HEK293 (cell line): Measurements from ENCODE around the gene S100PBP.

Experiments
- ATF2 ChIP-seq: fragments of 450-650 bp; formaldehyde crosslinking; IDR thresholded peaks from 2 replicates; pipeline ENCODE4 v1.5.1; 2016; ENCODE audit warnings: missing biosample characterization, missing genetic modification characterization, low read depth
- BCL11A ChIP-seq: fragments of 450-650 bp; formaldehyde crosslinking; IDR thresholded peaks from 2 replicates; pipeline ENCODE4 v1.5.1; 2016; ENCODE audit warnings: low read depth, missing biosample characterization, missing genetic modification characterization
- BCL11B ChIP-seq: fragments of 450-650 bp; formaldehyde crosslinking; IDR thresholded peaks from 2 replicates; pipeline ENCODE4 v1.5.1; 2016; ENCODE audit warnings: low read depth, missing biosample characterization, missing genetic modification characterization
- CTCF ChIP-seq: fragments of 450-650 bp; formaldehyde crosslinking; IDR thresholded peaks from 2 replicates; pipeline ENCODE4 v1.5.1; 2016; ENCODE audit warnings: missing biosample characterization, missing genetic modification characterization
- GLIS1 ChIP-seq: fragments of 450-650 bp; formaldehyde crosslinking; IDR thresholded peaks from 2 replicates; pipeline ENCODE4 v1.5.1; 2016; ENCODE audit warnings: missing biosample characterization, missing genetic modification characterization
- INSM2 ChIP-seq: fragments of 450-650 bp; formaldehyde crosslinking; IDR thresholded peaks from 2 replicates; pipeline ENCODE4 v1.5.1; 2016; ENCODE audit warnings: missing biosample characterization, missing genetic modification characterization
- KLF10 ChIP-seq: fragments of 450-650 bp; IDR thresholded peaks from 2 replicates; pipeline ENCODE4 v1.5.1; 2018; ENCODE audit warnings: missing biosample characterization, mild to moderate bottlenecking, missing genetic modification characterization
- KLF8 ChIP-seq: fragments of 450-650 bp; formaldehyde crosslinking; IDR thresholded peaks from 2 replicates; pipeline ENCODE4 v1.5.1; 2016; ENCODE audit warnings: missing biosample characterization, missing genetic modification characterization
- ZBTB48 ChIP-seq: fragments of 450-650 bp; formaldehyde crosslinking; IDR thresholded peaks from 2 replicates; pipeline ENCODE4 v1.5.1; 2016; ENCODE audit warnings: missing biosample characterization, missing genetic modification characterization
- ZFHX2 ChIP-seq: fragments of 450-650 bp; formaldehyde crosslinking; conservative IDR thresholded peaks from 2 replicates; pipeline ENCODE4 v1.5.1; 2016; ENCODE audit warnings: missing biosample characterization, missing genetic modification characterization
- ZNF121 ChIP-seq: fragments of 450-650 bp; formaldehyde crosslinking; IDR thresholded peaks from 2 replicates; pipeline ENCODE4 v1.5.1; 2016; ENCODE audit warnings: missing biosample characterization, missing genetic modification characterization
- ZNF133 ChIP-seq: fragments of 450-650 bp; formaldehyde crosslinking; IDR thresholded peaks from 2 replicates; pipeline ENCODE4 v1.5.1; 2016; ENCODE audit warnings: missing biosample characterization, missing genetic modification characterization
- ZNF138 ChIP-seq: fragments of 450-650 bp; formaldehyde crosslinking; IDR thresholded peaks from 2 replicates; pipeline ENCODE4 v1.5.1; 2016; ENCODE audit warnings: missing biosample characterization, missing genetic modification characterization, borderline replicate concordance
- ZNF2 ChIP-seq: fragments of 450-650 bp; formaldehyde crosslinking; IDR thresholded peaks from 2 replicates; pipeline ENCODE4 v1.5.1; 2016; ENCODE audit warnings: missing biosample characterization, missing genetic modification characterization
- ZNF221 ChIP-seq: fragments of 450-650 bp; formaldehyde crosslinking; IDR thresholded peaks from 2 replicates; pipeline ENCODE4 v1.5.1; 2017; ENCODE audit warnings: missing biosample characterization, missing genetic modification characterization, borderline replicate concordance
- ZNF23 ChIP-seq: fragments of 450-650 bp; formaldehyde crosslinking; IDR thresholded peaks from 2 replicates; pipeline ENCODE4 v1.5.1; 2016; ENCODE audit warnings: missing biosample characterization, missing genetic modification characterization, borderline replicate concordance
- ZNF239 ChIP-seq: fragments of 450-650 bp; formaldehyde crosslinking; IDR thresholded peaks from 2 replicates; pipeline ENCODE4 v1.5.1; 2016; ENCODE audit warnings: missing biosample characterization, missing genetic modification characterization
- ZNF292 ChIP-seq: fragments of 450-650 bp; formaldehyde crosslinking; IDR thresholded peaks from 2 replicates; pipeline ENCODE4 v1.5.1; 2016; ENCODE audit warnings: low read depth, missing biosample characterization, missing genetic modification characterization, borderline replicate concordance
- ZNF366 ChIP-seq: fragments of 450-650 bp; formaldehyde crosslinking; conservative IDR thresholded peaks from 2 replicates; pipeline ENCODE4 v1.5.1; 2016; ENCODE audit warnings: missing biosample characterization, missing genetic modification characterization
- ZNF529 ChIP-seq: fragments of 450-650 bp; formaldehyde crosslinking; IDR thresholded peaks from 2 replicates; pipeline ENCODE4 v1.5.1; 2017; ENCODE audit warnings: missing genetic modification characterization, missing biosample characterization; ENCODE audit not compliant: insufficient replicate concordance
- ZNF530 ChIP-seq: fragments of 450-650 bp; formaldehyde crosslinking; IDR thresholded peaks from 2 replicates; pipeline ENCODE4 v1.5.1; 2016; ENCODE audit warnings: low read depth, missing biosample characterization, missing genetic modification characterization
- ZNF664 ChIP-seq: fragments of 450-650 bp; formaldehyde crosslinking; IDR thresholded peaks from 2 replicates; pipeline ENCODE4 v1.5.1; 2016; ENCODE audit warnings: missing biosample characterization, missing genetic modification characterization
- ZNF768 ChIP-seq: fragments of 450-650 bp; formaldehyde crosslinking; IDR thresholded peaks from 2 replicates; pipeline ENCODE4 v1.5.1; 2018; ENCODE audit warnings: missing biosample characterization, mild to moderate bottlenecking, missing genetic modification characterization
- ZNF837 ChIP-seq: fragments of 450-650 bp; formaldehyde crosslinking; IDR thresholded peaks from 2 replicates; pipeline ENCODE4 v1.5.1; 2016; ENCODE audit warnings: missing biosample characterization, missing genetic modification characterization
- TF ChIP-seq, protein P1 (sequence below): fragments of 450-650 bp; formaldehyde crosslinking; IDR thresholded peaks from 2 replicates; pipeline ENCODE4 v1.5.1; 2016; ENCODE audit warnings: missing biosample characterization, missing genetic modification characterization
- TF ChIP-seq, protein P2 (sequence below): fragments of 450-650 bp; formaldehyde crosslinking; IDR thresholded peaks from 2 replicates; pipeline ENCODE4 v1.5.1; 2017; ENCODE audit warnings: missing biosample characterization, missing genetic modification characterization
- TF ChIP-seq, protein P3 (sequence below): fragments of 450-650 bp; formaldehyde crosslinking; IDR thresholded peaks from 2 replicates; pipeline ENCODE4 v1.5.1; 2016; ENCODE audit warnings: missing biosample characterization, missing genetic modification characterization
- TF ChIP-seq, protein P4 (sequence below): fragments of 450-650 bp; formaldehyde crosslinking; IDR thresholded peaks from 2 replicates; pipeline ENCODE4 v1.5.1; 2016; ENCODE audit warnings: missing biosample characterization, missing genetic modification characterization

Gene S100PBP

DNA sequence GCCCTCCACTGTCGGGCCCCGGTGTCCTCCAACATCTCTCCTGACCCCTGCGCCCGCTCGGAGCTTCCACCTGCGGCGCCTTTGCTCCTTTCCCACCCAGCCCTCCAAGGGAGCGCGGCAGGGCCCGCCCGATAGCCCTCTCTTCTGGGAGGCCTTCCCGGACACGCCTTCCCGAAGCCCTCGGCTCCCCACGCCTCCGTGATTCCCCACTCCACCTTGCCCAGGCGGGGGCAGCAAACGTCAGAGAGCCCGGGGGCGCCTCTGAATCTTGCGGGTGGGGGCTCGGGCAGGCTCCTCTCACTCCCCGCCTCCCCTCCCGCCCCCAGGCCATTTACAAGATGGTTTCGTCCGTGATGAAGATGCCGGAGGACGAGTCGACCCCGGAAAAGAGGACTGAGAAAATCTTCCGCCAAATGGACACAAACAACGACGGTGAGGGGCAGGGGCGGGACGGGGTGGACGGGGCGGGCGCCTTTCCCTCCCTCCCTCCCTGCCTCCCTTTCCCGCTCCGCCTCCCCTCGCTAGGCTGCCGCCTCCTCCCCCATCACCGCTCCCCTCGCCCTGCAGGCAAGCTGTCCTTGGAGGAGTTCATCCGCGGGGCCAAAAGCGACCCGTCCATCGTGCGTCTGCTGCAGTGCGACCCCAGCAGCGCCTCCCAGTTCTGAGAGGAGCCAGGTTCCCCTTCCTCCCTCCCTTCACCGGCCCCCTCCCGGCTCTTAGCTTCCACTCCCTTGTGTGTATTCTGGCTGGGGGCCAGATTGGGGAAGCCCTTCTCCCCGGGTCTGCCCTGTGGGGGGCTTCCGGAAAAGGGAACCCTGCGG is 76.0 kb downstream of the S100PBP start (continued):
- TF ChIP-seq ATF2 (tag by site-specific recombination) = no peak
- TF ChIP-seq, protein P1, sequence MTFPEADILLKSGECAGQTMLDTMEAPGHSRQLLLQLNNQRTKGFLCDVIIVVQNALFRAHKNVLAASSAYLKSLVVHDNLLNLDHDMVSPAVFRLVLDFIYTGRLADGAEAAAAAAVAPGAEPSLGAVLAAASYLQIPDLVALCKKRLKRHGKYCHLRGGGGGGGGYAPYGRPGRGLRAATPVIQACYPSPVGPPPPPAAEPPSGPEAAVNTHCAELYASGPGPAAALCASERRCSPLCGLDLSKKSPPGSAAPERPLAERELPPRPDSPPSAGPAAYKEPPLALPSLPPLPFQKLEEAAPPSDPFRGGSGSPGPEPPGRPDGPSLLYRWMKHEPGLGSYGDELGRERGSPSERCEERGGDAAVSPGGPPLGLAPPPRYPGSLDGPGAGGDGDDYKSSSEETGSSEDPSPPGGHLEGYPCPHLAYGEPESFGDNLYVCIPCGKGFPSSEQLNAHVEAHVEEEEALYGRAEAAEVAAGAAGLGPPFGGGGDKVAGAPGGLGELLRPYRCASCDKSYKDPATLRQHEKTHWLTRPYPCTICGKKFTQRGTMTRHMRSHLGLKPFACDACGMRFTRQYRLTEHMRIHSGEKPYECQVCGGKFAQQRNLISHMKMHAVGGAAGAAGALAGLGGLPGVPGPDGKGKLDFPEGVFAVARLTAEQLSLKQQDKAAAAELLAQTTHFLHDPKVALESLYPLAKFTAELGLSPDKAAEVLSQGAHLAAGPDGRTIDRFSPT = no peak
- TF ChIP-seq KLF8 (tag by site-specific recombination) = no peak
- no peak for TF ChIP-seq INSM2 (tag by site-specific recombination)
- TF ChIP-seq ZNF239 = no peak
- TF ChIP-seq, protein P2, sequence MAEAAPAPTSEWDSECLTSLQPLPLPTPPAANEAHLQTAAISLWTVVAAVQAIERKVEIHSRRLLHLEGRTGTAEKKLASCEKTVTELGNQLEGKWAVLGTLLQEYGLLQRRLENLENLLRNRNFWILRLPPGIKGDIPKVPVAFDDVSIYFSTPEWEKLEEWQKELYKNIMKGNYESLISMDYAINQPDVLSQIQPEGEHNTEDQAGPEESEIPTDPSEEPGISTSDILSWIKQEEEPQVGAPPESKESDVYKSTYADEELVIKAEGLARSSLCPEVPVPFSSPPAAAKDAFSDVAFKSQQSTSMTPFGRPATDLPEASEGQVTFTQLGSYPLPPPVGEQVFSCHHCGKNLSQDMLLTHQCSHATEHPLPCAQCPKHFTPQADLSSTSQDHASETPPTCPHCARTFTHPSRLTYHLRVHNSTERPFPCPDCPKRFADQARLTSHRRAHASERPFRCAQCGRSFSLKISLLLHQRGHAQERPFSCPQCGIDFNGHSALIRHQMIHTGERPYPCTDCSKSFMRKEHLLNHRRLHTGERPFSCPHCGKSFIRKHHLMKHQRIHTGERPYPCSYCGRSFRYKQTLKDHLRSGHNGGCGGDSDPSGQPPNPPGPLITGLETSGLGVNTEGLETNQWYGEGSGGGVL = peak; percentile 85
- no peak for TF ChIP-seq ZNF23
- no peak for TF ChIP-seq ZNF664
- no peak for TF ChIP-seq ZNF2 (tag by site-specific recombination)
- TF ChIP-seq ZNF366 = no peak
- TF ChIP-seq GLIS1 = peak; percentile 49
- no peak for TF ChIP-seq ZNF768 (tag by site-specific recombination)
- TF ChIP-seq KLF10 (tag by site-specific recombination) = no peak
- TF ChIP-seq, protein P3, sequence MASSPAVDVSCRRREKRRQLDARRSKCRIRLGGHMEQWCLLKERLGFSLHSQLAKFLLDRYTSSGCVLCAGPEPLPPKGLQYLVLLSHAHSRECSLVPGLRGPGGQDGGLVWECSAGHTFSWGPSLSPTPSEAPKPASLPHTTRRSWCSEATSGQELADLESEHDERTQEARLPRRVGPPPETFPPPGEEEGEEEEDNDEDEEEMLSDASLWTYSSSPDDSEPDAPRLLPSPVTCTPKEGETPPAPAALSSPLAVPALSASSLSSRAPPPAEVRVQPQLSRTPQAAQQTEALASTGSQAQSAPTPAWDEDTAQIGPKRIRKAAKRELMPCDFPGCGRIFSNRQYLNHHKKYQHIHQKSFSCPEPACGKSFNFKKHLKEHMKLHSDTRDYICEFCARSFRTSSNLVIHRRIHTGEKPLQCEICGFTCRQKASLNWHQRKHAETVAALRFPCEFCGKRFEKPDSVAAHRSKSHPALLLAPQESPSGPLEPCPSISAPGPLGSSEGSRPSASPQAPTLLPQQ = 0 out of 2 replicates have a peak, but pooled peaks have one; percentile 39
- no peak for TF ChIP-seq ZNF138
- no peak for TF ChIP-seq ZNF529 (tag by site-specific recombination)
- no peak for TF ChIP-seq ZNF221
- no peak for TF ChIP-seq BCL11B
- TF ChIP-seq, protein P4, sequence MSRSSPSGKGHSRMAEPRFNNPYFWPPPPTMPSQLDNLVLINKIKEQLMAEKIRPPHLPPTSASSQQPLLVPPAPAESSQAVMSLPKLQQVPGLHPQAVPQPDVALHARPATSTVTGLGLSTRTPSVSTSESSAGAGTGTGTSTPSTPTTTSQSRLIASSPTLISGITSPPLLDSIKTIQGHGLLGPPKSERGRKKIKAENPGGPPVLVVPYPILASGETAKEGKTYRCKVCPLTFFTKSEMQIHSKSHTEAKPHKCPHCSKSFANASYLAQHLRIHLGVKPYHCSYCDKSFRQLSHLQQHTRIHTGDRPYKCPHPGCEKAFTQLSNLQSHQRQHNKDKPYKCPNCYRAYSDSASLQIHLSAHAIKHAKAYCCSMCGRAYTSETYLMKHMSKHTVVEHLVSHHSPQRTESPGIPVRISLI (tag by site-specific recombination) = no peak
- no peak for TF ChIP-seq ZNF837 (tag by site-specific recombination)
- TF ChIP-seq ZNF121 = no peak
- TF ChIP-seq ZNF530 (tag by site-specific recombination) = no peak
- peak; percentile 83 for TF ChIP-seq ZFHX2
- no peak for TF ChIP-seq BCL11A (tag by site-specific recombination)
- TF ChIP-seq ZBTB48 (tag by site-specific recombination) = no peak
- TF ChIP-seq CTCF (tag by site-specific recombination) = 0 out of 2 replicates have a peak, but pooled peaks have one; percentile 37
- no peak for TF ChIP-seq ZNF292
- TF ChIP-seq ZNF133 (tag by site-specific recombination) = no peak
